MM.1S (cell line): ENCODE results near the gene B9D2.
A peak's percentile ranks its signal among the peaks of the same experiment; 100 is the strongest.

Experiments
- DNase-seq: peaks from one replicate; pipeline ENCODE4 v3.0.0-alpha.2; 2015
- H2AFZ ChIP-seq: fragments of 300-600 bp; sonication (generic); 2 replicates; pipeline ENCODE4 v1.6.0; 2016; ENCODE audit warnings: antibody characterized with exemption, low read length
- H3F3A ChIP-seq: fragments of 300-600 bp; sonication (generic); 2 replicates; pipeline ENCODE4 v1.6.1; 2016; ENCODE audit warnings: mild to moderate bottlenecking, antibody characterized with exemption, low read length, moderate library complexity, mixed read lengths; ENCODE audit not compliant: insufficient read depth
- H3K27ac ChIP-seq: fragments of 300-600 bp; sonication (generic); 2 replicates; pipeline ENCODE4 v1.5.1; 2016; ENCODE audit warnings: mild to moderate bottlenecking, low read length
- H3K27me3 ChIP-seq: fragments of 300-600 bp; sonication (generic); replicated peaks from 2 replicates; pipeline ENCODE4 v1.6.0; 2016; ENCODE audit warnings: low read length; ENCODE audit not compliant: insufficient read depth
- H3K36me3 ChIP-seq: fragments of 300-600 bp; sonication (generic); replicated peaks from 2 replicates; pipeline ENCODE4 v1.6.1; 2016; ENCODE audit warnings: mild to moderate bottlenecking, low read length, mixed read lengths; ENCODE audit not compliant: insufficient read depth
- H3K4me1 ChIP-seq: fragments of 300-600 bp; sonication (generic); 2 replicates; pipeline ENCODE4 v1.6.1; 2016; ENCODE audit warnings: low read length, mixed read lengths
- H3K4me2 ChIP-seq: fragments of 300-600 bp; sonication (generic); 2 replicates; pipeline ENCODE4 v1.6.0; 2016; ENCODE audit warnings: low read depth, low read length
- H3K4me3 ChIP-seq: fragments of 300-600 bp; sonication (generic); 2 replicates; pipeline ENCODE4 v1.5.1; 2016; ENCODE audit warnings: low read length, mixed read lengths
- H3K79me2 ChIP-seq: fragments of 300-600 bp; sonication (generic); 2 replicates; pipeline ENCODE4 v1.6.1; 2016; ENCODE audit warnings: mixed run types, low read length, mixed read lengths
- H3K9ac ChIP-seq: fragments of 300-600 bp; sonication (generic); 2 replicates; pipeline ENCODE4 v1.6.1; 2016; ENCODE audit warnings: low read length, mixed read lengths
- H3K9me2 ChIP-seq: fragments of 300-600 bp; sonication (generic); replicated peaks from 2 replicates; pipeline ENCODE4 v1.6.1; 2016; ENCODE audit warnings: mild to moderate bottlenecking, low read length, mixed read lengths; ENCODE audit not compliant: insufficient read depth
- H3K9me3 ChIP-seq: fragments of 300-600 bp; sonication (generic); replicated peaks from 2 replicates; pipeline ENCODE4 v1.6.1; 2016; ENCODE audit warnings: mild to moderate bottlenecking, low read length, mixed read lengths; ENCODE audit not compliant: insufficient read depth
- H4K20me1 ChIP-seq: fragments of 300-600 bp; sonication (generic); 2 replicates; pipeline ENCODE4 v1.6.1; 2016; ENCODE audit warnings: mild to moderate bottlenecking, low read length, moderate library complexity, mixed read lengths; ENCODE audit not compliant: insufficient read depth
- CTCF ChIP-seq: fragments of 300-600 bp; sonication (generic); IDR thresholded peaks from 2 replicates; pipeline ENCODE4 v1.5.1; 2016; ENCODE audit warnings: antibody characterized with exemption, low read length, mixed read lengths
- EZH2 ChIP-seq: fragments of 300-600 bp; sonication (generic); optimal IDR thresholded peaks from 2 replicates; pipeline ENCODE3; 2017; ENCODE audit warnings: low read depth, mild to moderate bottlenecking, antibody characterized with exemption, low read length, mixed read lengths
- EZH2phosphoT487 ChIP-seq: fragments of 300-600 bp; sonication (generic); IDR thresholded peaks from 2 replicates; pipeline ENCODE4 v1.6.1; 2018; ENCODE audit warnings: antibody characterized with exemption, low read length

B9D2 gene

GRCh38 chr19:41307090-41307875 is 56.7 kb downstream of the B9D2 start:
- Histone ChIP-seq H3K36me3 (no peaks in the 10 kb centered on the region; the same call in 1 of the 2 replicates), H3F3A (peaks cover 32% of the 10 kb centered on the region), H3K9me2 (no peaks in the 10 kb centered on the region), H3K4me1 (peaks cover 36% of the 10 kb centered on the region), H3K27ac (peak overlapping the region; percentile 90), H3K79me2 (peaks cover 54% of the 10 kb centered on the region), H3K4me3 (no peak overlapping the region), H3K9ac (peak overlapping the region; percentile 96), H4K20me1 (no peaks in the 10 kb centered on the region), H2AFZ (no peak overlapping the region), H3K27me3 (no peaks in the 10 kb centered on the region), H3K9me3 (no peaks in the 10 kb centered on the region), H3K4me2 (peak overlapping the region; percentile 90)
- TF ChIP-seq CTCF (no peak), EZH2 (no peak), EZH2phosphoT487 (no peak)
- DNase-seq, result no peak

- H3K79me2 ChIP-seq, result peaks cover 50% of the 10 kb centered on the region
- DNase-seq, result no peak
- peak overlapping the region; percentile 96; the same call in 1 of the 2 replicates for H3K9ac ChIP-seq
- H3K4me3 ChIP-seq, result no peak overlapping the region
- H3K27me3 ChIP-seq, result no peaks in the 10 kb centered on the region
- H3K9me3 ChIP-seq, result no peaks in the 10 kb centered on the region
- peaks cover 36% of the 10 kb centered on the region for H3K4me1 ChIP-seq
- H3K4me2 ChIP-seq, result peak overlapping the region; percentile 90; the same call in 1 of the 2 replicates
- no peaks in the 10 kb centered on the region for H4K20me1 ChIP-seq
- H3K27ac ChIP-seq, result peak overlapping the region; percentile 90
- H3K36me3 ChIP-seq, result no peaks in the 10 kb centered on the region; the same call in none of the 2 replicates
- H2AFZ ChIP-seq, result no peak overlapping the region
- TF ChIP-seq CTCF (no peak), EZH2phosphoT487 (no peak), EZH2 (no peak)
- H3F3A ChIP-seq, result peaks cover 32% of the 10 kb centered on the region
- H3K9me2 ChIP-seq, result no peaks in the 10 kb centered on the region
These were observed 57.8 kb downstream of the B9D2 start for GRCh38 chr19:41305927-41306793.

GRCh38 chr19:41304706-41305483 is 59.1 kb downstream of the B9D2 start:
- Histone ChIP-seq H4K20me1 (no peaks in the 10 kb centered on the region), H2AFZ (no peak overlapping the region)

More at GRCh38 chr19:41304706-41305483, 59.1 kb downstream of the B9D2 start:
- no peak overlapping the region for H3K27ac ChIP-seq
- H3K4me3 ChIP-seq, result no peak overlapping the region
- DNase-seq, result no peak
- no peak overlapping the region; the same call in 1 of the 2 replicates for H3K9ac ChIP-seq
- H3K36me3 ChIP-seq, result no peaks in the 10 kb centered on the region; the same call in none of the 2 replicates
- peaks cover 52% of the 10 kb centered on the region for H3K79me2 ChIP-seq
- no peaks in the 10 kb centered on the region for H3K9me3 ChIP-seq
- no peak overlapping the region for H3K4me2 ChIP-seq
- no peak for TF ChIP-seq CTCF
- no peak for TF ChIP-seq EZH2phosphoT487
- TF ChIP-seq EZH2, result no peak
- no peaks in the 10 kb centered on the region for H3K27me3 ChIP-seq
- peaks cover 32% of the 10 kb centered on the region for H3F3A ChIP-seq
- no peaks in the 10 kb centered on the region for H3K9me2 ChIP-seq
- H3K4me1 ChIP-seq, result peaks cover 36% of the 10 kb centered on the region
